ENCODE measurements around the gene CYP2A6.
"Not testable (repeated sequence)": the region's sequence is repeated elsewhere in the genome, so short reads cannot be mapped to it uniquely, and the experiment has no call there.

- TF ChIP-seq CTCF (IDR thresholded peaks at IDR 0.05; ENCODE audit: low read depth, low read length, missing input control); ZBTB33 (IDR thresholded peaks at IDR 0.05); GABPA (IDR thresholded peaks at IDR 0.05 in 1 of 2, conservative IDR thresholded peaks at IDR 0.05 in 1 of 2); MAX (IDR thresholded peaks at IDR 0.05): not testable (repeated sequence)
Measured at GRCh38 chr19:40830741-40831140, 19.5 kb downstream of the CYP2A6 start.
